ENCODE measurements around the gene SLC39A11.
"Not testable (repeated sequence)": the region's sequence is repeated elsewhere in the genome, so short reads cannot be mapped to it uniquely, and the experiment has no call there.

SLC39A11 gene

GRCh38 chr17:72665852-72666851 lies 426.3 kb downstream of the SLC39A11 start:
- DNase-seq, result no peak

- DNase-seq, result no peak
Observed at GRCh38 chr17:72662827-72663190, 429.7 kb downstream of the SLC39A11 start.

- DNase-seq, result no peak
Observed at GRCh38 chr17:72661945-72662826, 430.3 kb downstream of the SLC39A11 start.

DNA sequence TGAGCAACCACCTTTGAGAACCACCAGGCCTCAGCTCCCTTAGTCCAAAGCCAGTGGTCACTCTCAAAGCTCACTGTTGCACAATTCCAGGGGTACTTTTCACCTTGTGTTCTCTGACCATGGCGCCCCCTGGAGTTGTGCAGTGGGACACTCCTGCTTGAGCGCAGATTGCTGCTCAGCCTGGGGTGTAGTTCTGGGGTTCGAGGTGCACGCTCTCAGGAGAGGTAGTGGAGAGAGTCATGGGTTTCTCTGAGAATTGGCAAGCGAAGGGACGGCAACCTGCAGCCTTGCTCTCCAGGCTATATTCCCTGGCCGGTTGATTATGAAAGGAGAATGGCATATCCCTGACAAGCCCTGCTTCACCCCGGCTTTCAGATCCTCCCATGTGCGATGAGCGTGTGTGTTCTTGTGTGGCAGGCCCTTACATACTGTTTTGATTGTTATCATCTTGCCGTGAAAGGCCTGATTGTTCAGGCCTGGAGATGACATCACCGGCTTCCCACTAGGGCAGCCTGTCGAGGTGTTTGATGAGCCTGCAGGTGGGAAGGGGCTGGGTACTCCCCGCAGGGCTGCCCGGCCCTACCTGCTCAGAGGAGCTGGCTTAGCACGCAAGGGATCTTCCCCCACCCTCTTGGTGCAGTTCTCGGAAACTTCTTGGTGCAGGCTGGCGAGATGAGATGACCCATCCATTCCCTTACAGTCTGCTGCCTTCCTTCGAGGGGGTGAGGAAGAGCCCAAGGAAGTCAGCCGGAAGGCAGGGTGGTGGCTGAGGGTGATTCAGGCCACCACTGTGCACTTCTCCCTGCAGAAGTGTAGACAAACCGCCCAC lies 431.2 kb downstream of the SLC39A11 start:
- DNase-seq, result no peak

DNA sequence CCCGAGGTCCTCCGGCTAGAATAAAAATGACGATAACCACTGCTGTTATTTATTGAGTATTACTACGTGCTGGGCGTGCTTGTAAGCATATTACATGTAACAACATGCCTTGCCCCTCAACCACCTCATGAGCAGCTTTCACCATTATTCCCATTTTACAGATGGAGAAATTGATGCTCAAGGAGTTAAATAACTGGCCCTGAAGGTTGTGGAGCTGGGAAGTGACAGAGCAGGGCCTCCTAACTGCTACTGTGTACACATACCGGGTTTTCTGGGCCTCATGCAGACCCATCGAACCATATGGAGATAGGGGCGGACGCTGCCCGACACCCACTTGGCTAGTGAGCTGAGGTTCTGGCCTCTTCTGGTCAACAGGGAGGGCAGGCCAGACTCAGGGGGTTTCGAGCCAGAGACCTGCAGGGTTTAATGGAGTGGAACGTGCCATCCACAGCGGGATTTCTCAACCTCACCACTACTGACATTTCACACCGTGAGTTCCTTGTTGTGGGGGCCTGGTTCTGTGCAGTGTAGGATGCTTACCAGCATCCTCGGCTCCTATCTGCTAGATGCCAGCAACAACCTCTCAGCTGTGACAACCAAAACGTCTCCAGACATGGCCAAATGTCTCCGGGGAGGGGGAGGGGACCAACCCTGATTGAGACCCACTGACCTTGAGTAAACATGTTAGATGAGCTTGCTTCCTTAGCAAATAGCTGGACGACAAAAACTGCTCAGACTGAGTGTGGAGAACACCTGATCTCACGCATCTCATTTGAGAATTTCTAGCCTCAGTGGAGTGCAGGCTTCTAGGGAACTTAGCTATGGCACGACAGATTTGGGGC lies 432.0 kb downstream of the SLC39A11 start:
- DNase-seq, result no peak

DNA sequence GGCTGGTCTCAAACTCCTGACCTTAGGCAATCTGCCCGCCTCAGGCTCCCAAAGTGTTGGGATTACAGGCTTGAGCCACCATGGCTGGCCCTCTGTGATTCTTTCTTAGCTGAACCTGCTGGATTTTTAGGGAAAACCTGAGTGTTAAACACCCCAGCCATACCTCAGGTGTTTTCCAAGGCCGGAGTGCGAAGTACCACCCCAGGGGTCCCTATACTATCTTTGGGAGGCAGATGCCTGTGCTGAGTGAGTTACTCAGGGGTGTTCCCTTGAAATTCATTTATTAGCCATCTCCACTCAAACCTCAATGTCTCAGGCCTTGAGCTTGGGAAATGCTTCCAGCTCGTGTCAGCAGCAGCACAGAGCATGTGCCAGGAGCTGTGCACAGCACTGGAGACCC lies 432.7 kb downstream of the SLC39A11 start:
- DNase-seq, result no peak

GRCh38 chr17:72658675-72659074 lies 433.8 kb downstream of the SLC39A11 start:
- no peak for DNase-seq

DNA sequence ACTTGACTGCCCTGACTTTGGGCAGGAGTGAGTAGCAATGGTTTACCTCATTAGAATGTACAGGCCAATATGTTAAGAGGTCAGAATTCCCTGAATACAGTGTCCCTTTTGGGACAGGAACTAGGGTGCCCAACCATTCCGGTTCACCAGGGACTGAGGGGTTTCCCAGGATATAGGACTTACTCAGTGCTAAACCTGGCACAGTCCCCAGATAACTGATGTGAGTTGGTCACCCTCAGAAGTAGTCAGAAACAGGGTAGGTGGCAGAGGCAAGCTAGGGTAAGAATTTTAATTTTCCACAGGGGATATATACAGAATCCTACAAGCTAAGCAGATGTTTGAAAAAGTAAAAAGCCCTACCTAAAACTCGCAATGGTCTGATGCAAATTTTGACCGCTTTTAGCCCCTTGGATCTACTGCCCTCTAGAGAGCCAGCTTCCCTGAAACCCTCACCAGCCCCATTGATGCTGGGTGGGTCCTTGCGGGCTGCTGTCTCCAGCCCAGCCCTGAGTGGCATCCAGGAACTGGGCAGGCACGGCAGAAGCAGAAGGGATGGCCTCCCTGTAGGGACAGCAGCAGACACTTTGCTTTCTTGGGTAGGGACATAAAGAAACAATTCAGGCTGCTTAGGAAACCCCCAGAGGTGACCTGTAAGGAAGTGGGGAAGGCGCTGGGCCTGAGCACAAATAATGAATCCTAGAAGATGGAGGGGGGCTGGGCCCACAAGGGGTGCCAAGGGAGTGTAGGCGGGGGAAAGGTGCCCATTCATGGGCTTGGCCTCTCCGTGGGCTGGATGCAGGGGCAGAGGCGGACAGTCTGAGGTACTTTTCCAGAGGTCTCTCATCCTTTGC lies 434.8 kb downstream of the SLC39A11 start:
- DNase-seq, result no peak

GRCh38 chr17:72656130-72656763 lies 436.2 kb downstream of the SLC39A11 start:
- no peak for DNase-seq

DNA sequence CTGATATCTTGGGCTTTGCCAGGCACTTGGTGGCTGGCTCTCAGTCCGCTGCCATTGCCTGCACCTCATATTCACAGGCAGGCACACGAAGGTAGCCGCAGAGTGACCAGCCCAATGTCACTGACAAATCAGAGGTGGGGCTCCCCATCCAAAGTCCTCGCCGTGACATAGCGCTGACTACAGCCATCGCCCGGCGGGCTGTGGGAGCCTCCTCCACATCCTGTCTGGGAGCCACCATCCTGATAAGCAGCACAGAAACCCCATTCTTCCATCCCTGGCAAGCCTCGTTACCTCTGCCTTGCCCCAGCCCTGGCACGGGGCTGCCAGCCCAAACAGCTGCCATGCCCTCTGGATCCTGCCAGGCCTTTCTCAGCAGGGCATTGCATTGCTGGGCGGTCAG lies 437.8 kb downstream of the SLC39A11 start:
- DNase-seq, result no peak

- no peak for DNase-seq
Observed at GRCh38 chr17:72651988-72652387, 440.5 kb downstream of the SLC39A11 start.

DNA sequence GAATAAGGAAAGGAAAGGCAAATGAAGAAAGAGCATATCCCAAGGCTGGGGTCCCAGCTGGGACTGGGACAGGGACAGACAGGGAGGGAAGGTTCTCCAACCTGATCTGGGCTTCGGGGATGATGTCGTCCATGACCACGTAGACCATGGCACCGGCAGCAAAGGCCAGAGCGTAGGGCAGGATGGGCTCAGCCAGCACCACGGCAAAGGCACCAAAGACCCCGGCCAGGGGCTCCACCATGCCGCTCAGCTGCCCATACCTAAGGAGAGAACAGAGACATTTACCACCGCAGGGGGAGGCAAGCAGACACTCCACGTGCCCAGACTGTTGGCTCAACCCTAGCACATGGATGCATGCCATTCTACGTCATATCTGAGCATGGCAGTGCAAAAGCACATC lies 443.8 kb downstream of the SLC39A11 start:
- no peak for DNase-seq

DNA sequence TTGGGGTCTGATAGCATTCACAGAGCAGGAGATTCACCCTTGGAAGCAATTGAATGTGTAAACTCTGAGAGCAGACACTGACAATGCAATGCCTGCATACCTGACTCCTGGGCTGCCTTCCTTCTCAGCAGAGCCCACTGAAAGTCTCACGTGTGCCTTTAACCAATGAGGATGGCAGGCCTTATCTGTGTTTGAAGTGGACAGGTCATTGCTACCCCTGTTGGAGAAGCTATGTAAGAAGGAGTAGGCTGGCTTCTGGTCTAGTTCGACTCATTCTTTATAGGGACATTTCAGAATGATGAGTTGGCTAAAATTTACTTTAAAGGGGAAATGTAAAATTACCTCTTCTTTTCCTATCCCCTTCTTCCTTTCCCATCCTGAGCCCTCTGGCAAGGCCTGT lies 446.3 kb downstream of the SLC39A11 start:
- no peak for DNase-seq

DNA sequence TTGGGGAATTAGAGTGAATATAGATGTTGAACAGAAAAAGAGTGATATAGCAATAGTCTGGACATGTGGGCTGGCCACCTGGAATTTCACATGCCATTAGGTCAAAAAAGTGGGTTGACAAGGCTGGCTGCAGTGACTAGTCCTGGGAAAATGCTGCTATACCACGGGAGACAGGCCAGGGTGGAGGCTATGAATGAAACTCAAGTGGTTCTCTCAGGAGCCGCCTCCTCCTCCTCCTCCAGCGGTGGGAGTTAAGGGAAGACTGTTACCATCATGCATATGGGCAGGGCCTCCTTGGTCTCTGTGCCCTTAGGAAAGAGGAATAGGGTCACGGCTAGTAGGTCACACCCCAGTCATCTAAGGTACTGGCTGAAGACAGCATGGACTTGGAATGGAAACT lies 448.0 kb downstream of the SLC39A11 start:
- DNase-seq, result no peak

DNA sequence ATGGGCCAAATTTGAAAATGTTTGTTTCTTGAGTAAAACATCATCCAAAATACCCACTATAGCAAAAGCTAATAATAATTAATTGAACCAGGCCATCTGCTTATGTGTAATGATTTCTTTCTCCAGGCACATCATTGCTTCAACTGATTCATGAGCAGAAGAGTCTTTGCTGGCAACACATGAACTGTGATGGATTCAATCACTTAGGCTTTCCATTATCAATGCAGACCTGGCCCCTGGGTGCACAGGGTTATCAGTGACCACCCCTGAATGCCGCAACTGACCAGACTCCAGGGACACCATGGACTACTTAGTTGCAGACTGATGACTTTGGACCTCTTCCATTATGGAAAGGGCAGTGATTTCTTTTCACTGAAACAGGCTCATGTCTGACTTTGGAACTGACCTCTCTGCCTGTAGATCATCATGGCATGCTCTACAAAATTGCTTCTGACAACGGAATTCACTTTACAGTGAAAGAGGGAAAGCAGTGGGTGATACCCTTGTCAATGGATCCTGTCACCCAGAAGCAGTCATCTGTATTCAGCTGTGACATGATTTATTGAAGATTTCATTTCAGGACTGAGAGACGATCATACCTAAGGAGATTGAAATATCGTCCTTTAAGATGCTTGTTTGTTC lies 448.8 kb downstream of the SLC39A11 start:
- DNase-seq, result no peak

GRCh38 chr17:72642720-72643119 lies 449.8 kb downstream of the SLC39A11 start:
- no peak for DNase-seq

- no peak for DNase-seq
Observed at GRCh38 chr17:72640415-72641165, 451.9 kb downstream of the SLC39A11 start.

- no peak for DNase-seq
Observed at GRCh38 chr17:72639711-72640110, 452.8 kb downstream of the SLC39A11 start.

DNA sequence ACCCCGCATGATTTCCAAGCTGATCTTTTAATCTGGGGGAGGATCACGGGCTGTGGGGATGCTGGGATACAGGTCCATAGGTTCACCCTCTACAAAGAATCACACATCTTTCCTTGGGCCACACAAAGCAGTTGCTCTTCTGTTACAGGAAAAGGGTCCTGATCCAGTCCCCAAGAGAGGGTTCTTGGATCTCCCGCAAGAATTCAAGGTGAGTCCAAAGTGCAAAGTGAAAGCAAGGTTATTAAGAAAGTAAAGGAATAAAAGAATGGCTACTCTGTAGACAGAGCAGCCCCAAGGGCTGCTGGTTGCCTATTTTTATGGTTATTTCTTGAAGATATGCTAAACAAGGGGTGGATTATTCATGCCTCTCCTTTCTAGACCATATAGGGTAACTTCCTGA lies 453.6 kb downstream of the SLC39A11 start:
- not testable (repeated sequence) for DNase-seq
